ENCODE measurements around the gene RPL39. TPM values are rescaled to one million over a fixed set of nuclear protein-coding genes. Genes with fewer than 3 reads are reported as not detected.
A peak's percentile ranks its signal among the peaks of the same experiment; 100 is the strongest.
"Not testable (repeated sequence)": the region's sequence is repeated elsewhere in the genome, so short reads cannot be mapped to it uniquely, and the experiment has no call there.

RPL39 gene
- total RNA-seq, 4 donors from 2014 or later: 5,321 to 8,187 (median 6,468) TPM

GRCh38 chrX:119778829-119779228, 12.6 kb downstream of the RPL39 start:
- ATAC-seq (ENCODE audit: low FRiP score): no peak
- TF ChIP-seq CTCF (IDR thresholded peaks at IDR 0.05): no peak
- DNase-seq (ENCODE audit: low spot score): no peak

- no peak for TF ChIP-seq CTCF (IDR thresholded peaks at IDR 0.05)
- peak; percentile 28 for ATAC-seq (ENCODE audit: low FRiP score)
These were observed 15.8 kb downstream of the RPL39 start for GRCh38 chrX:119775517-119776238.

DNA sequence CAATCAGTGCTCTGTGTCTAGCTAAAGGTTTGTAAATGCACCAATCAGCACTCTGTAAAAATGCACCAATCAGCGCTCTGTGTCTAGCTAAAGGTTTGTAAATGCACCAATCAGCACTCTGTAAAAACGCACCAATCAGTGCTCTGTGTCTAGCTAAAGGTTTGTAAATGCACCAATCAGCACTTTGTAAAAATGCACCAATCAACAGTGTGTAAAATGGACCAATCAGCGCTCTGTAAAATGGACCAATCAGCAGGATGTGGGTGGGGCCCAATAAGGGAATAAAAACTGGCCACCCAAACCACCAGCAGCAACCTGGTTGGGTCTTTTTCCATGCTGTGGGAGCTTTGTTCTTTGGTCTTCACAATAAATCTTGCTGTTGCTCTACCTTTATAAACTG, 22.0 kb downstream of the RPL39 start:
- ATAC-seq (ENCODE audit: low FRiP score); DNase-seq (ENCODE audit: low spot score): not testable (repeated sequence)

More at GRCh38 chrX:119775517-119776238, 15.8 kb downstream of the RPL39 start:
- no peak for DNase-seq (ENCODE audit: low spot score)

DNA sequence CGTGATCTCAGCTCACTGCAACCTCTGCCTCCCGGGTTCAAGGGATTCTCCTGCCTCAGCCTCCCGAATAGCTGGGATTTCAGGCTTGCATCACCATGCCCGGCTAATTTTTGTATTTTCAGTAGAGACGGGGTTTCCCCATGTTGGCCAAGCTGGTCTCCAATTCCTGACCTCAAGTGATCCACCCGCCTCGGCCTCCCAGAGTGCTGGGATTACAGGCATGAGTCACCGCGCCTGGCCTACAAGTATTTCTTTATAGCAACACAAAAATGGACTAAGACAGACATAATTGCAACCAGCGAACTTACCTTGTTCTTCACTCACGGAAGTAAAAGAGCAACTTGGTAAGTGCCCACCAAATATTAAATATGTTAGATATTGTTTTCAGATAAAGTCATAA, 23.0 kb downstream of the RPL39 start:
- not testable (repeated sequence) for DNase-seq (ENCODE audit: low spot score); ATAC-seq (ENCODE audit: low FRiP score)

- no peak for TF ChIP-seq CTCF (IDR thresholded peaks at IDR 0.05)
- DNase-seq (ENCODE audit: low spot score) (no peak), ATAC-seq (ENCODE audit: low FRiP score) (no peak)
These were observed 27.5 kb downstream of the RPL39 start for GRCh38 chrX:119763836-119764387.

DNA sequence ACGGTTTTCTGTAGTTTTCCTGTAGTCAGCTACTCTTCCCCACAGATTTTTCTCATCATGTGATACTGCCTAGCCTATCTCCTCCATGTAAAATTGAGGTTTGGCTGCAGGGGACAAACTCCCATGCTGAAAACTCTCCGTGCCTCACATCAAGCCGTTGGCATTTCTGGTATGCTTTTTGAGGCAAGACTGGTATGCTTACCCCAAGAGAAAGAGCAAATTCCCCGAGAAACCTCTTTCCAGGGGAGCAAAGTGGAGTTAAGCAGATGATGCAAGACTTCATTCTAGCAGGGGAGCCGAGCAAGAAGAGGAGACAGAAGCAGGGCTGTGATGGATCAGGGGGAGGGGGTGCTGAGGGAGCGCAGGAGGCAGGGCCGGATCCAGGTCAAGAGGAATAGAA, 28.2 kb downstream of the RPL39 start:
- ATAC-seq (ENCODE audit: low FRiP score) (no peak), DNase-seq (ENCODE audit: low spot score) (no peak)
- TF ChIP-seq CTCF (IDR thresholded peaks at IDR 0.05): no peak

GRCh38 chrX:119762718-119763117, 28.7 kb downstream of the RPL39 start:
- DNase-seq (ENCODE audit: low spot score) (no peak), ATAC-seq (ENCODE audit: low FRiP score) (no peak)
- no peak for TF ChIP-seq CTCF (IDR thresholded peaks at IDR 0.05)
